HepG2 (cell line): ENCODE measurements around the gene FIGLA.

ENCODE experiments used
- POLR2A ChIP-seq, 2 experiments: IDR thresholded peaks; 2 replicates each; pipeline ENCODE4 v1.6.1; 2011; ENCODE audit warnings: low read depth in 2 of 2, low read length in 2 of 2, mild to moderate bottlenecking in 1 of 2, moderate library complexity in 1 of 2; ENCODE audit not compliant: insufficient read depth in 1 of 2
- RBM39 ChIP-seq: fragments of 200-400 bp; formaldehyde crosslinking; IDR thresholded peaks from one replicate; pipeline ENCODE4 v1.6.1; 2018; ENCODE audit warnings: antibody characterized with exemption, mild to moderate bottlenecking, low read depth, low read length; ENCODE audit not compliant: poor library complexity, severe bottlenecking
- TCF7 ChIP-seq: sonication (generic); IDR thresholded peaks from 2 replicates; pipeline ENCODE4 v1.6.1; 2016; ENCODE audit warnings: antibody characterized with exemption, low read depth
- TF ChIP-seq, protein P1 (sequence below): sonication (generic); formaldehyde crosslinking; conservative IDR thresholded peaks from 2 replicates; pipeline ENCODE4 v1.4.0; 2020; ENCODE audit warnings: missing genetic modification reagents
- TF ChIP-seq, protein P2 (sequence below): sonication (generic); formaldehyde crosslinking; IDR thresholded peaks from 2 replicates; pipeline ENCODE4 v1.9.0; 2021; ENCODE audit warnings: missing genetic modification reagents, borderline replicate concordance

DNA sequence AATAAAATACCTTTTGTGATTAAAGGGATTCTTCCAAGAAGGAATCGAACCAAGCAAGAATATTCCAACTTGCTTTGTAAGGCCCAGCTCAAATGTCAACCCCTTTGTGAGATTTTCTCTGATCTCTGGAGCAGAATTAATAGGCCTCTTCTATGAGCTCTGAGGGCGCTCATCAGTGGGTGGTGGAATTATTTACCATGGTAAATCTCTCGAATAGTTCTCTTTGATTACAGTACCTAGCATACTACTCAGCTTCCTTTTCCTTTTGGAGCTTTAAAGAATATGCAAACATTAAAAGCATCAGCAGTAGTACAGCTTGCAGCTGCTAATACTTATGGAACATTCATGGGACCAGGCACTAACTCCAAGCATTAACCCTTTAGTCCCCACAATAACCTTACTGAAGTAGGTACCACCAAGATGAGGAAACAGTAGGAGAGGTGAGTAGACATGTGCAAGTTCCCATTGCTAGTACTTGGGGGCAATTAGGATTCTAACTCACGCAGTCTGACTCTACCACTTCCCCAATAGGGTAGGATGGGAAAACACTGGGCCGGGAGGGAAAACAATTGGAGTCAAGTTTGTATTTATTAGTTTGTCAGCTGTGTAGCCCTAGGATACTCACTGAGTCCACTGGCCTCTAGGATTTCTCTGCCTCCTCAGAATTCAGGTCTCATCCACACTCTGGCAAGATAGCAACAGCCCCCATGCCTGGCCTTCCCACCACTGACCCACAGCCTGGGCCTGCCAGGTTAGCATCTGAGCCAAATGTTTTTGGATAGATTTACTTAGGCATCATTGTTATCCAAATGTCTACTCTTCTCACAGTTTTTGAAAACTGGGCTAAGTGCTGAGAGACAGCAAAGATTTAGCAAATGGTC, 44.1 kb downstream of the FIGLA start:
- TF ChIP-seq, protein P1, sequence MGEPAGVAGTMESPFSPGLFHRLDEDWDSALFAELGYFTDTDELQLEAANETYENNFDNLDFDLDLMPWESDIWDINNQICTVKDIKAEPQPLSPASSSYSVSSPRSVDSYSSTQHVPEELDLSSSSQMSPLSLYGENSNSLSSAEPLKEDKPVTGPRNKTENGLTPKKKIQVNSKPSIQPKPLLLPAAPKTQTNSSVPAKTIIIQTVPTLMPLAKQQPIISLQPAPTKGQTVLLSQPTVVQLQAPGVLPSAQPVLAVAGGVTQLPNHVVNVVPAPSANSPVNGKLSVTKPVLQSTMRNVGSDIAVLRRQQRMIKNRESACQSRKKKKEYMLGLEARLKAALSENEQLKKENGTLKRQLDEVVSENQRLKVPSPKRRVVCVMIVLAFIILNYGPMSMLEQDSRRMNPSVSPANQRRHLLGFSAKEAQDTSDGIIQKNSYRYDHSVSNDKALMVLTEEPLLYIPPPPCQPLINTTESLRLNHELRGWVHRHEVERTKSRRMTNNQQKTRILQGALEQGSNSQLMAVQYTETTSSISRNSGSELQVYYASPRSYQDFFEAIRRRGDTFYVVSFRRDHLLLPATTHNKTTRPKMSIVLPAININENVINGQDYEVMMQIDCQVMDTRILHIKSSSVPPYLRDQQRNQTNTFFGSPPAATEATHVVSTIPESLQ = no peak
- TF ChIP-seq, protein P2, sequence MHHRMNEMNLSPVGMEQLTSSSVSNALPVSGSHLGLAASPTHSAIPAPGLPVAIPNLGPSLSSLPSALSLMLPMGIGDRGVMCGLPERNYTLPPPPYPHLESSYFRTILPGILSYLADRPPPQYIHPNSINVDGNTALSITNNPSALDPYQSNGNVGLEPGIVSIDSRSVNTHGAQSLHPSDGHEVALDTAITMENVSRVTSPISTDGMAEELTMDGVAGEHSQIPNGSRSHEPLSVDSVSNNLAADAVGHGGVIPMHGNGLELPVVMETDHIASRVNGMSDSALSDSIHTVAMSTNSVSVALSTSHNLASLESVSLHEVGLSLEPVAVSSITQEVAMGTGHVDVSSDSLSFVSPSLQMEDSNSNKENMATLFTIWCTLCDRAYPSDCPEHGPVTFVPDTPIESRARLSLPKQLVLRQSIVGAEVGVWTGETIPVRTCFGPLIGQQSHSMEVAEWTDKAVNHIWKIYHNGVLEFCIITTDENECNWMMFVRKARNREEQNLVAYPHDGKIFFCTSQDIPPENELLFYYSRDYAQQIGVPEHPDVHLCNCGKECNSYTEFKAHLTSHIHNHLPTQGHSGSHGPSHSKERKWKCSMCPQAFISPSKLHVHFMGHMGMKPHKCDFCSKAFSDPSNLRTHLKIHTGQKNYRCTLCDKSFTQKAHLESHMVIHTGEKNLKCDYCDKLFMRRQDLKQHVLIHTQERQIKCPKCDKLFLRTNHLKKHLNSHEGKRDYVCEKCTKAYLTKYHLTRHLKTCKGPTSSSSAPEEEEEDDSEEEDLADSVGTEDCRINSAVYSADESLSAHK (CRISPR knock-in tag) = no peak
- TF ChIP-seq RBM39 = no peak
- no peak for TF ChIP-seq POLR2A (IDR thresholded peaks at IDR 0.05; ENCODE audit: insufficient read depth in 1 of 2, low read depth in 2 of 2, low read length in 2 of 2)
- TF ChIP-seq TCF7 = no peak
